WTC11 (cell line): ENCODE results near the gene MIB1. TPM values are rescaled to one million over a fixed set of nuclear protein-coding genes. Genes with fewer than 3 reads are reported as not detected.

Source experiments
- ATAC-seq: fragments of 200-7000 bp; cut with Tn5 transposase; 2 replicates; pipeline ENCODE4 v1.10.0; 2021; ENCODE audit warnings: mild to moderate bottlenecking, moderate library complexity
- CTCF ChIA-PET: fragments of 300-600 bp; sonication (Branson Sonifier 250); formaldehyde crosslinking; loops from one replicate; lab custom pipeline; 2021; ENCODE audit warnings: antibody characterized with exemption; lab: Charles Lee
- POLR2A ChIA-PET: fragments of 350-600 bp; sonication (Branson Sonifier 250); formaldehyde crosslinking; loops from one replicate; lab custom pipeline; 2021; ENCODE audit warnings: antibody characterized with exemption; lab: Charles Lee
- DNase-seq: peaks from one replicate; pipeline ENCODE4 v3.0.0; 2021; ENCODE audit warnings: low spot score
- H3K27ac Mint-ChIP-seq: 2 replicates; pipeline ENCODE4 v1.8.0; 2021; ENCODE audit warnings: mixed read lengths
- H3K27me3 Mint-ChIP-seq: 2 replicates; pipeline ENCODE4 v1.8.0; 2021; ENCODE audit warnings: low read depth, mild to moderate bottlenecking, moderate library complexity, mixed read lengths
- H3K36me3 Mint-ChIP-seq: 2 replicates; pipeline ENCODE4 v1.8.0; 2021; ENCODE audit warnings: mixed read lengths
- H3K4me1 Mint-ChIP-seq: 2 replicates; pipeline ENCODE4 v1.8.0; 2022; ENCODE audit warnings: mixed read lengths
- H3K4me3 Mint-ChIP-seq: 2 replicates; pipeline ENCODE4 v1.8.0; 2021; ENCODE audit warnings: mild to moderate bottlenecking, moderate library complexity, mixed read lengths
- H3K9me3 Mint-ChIP-seq: 2 replicates; pipeline ENCODE4 v1.8.0; 2021; ENCODE audit warnings: mixed read lengths
- CDX4 ChIP-seq: fragments of 250-450 bp; sonication (Bioruptor Pico); IDR thresholded peaks from 2 replicates; pipeline ENCODE4 v1.9.0; 2021; ENCODE audit warnings: moderate library complexity, mild to moderate bottlenecking, inconsistent platforms, borderline replicate concordance
- CREB1 ChIP-seq: sonication (generic); formaldehyde crosslinking; IDR thresholded peaks from 2 replicates; pipeline ENCODE4 v1.8.0; 2023; ENCODE audit warnings: mild to moderate bottlenecking, missing genetic modification reagents
- ELF4 ChIP-seq: sonication (generic); formaldehyde crosslinking; IDR thresholded peaks from 2 replicates; pipeline ENCODE4 v1.8.1; 2022; ENCODE audit warnings: low read depth, mild to moderate bottlenecking, moderate library complexity, missing genetic modification reagents
- EMX1 ChIP-seq: fragments of 250-450 bp; sonication (Bioruptor Pico); IDR thresholded peaks from 2 replicates; pipeline ENCODE4 v1.8.0; 2021; ENCODE audit warnings: mild to moderate bottlenecking
- FOXJ3 ChIP-seq: sonication (generic); formaldehyde crosslinking; IDR thresholded peaks from 2 replicates; pipeline ENCODE4 v1.9.0; 2021; ENCODE audit warnings: missing genetic modification reagents, mild to moderate bottlenecking, borderline replicate concordance
- GABPB1 ChIP-seq: sonication (generic); formaldehyde crosslinking; IDR thresholded peaks from 2 replicates; pipeline ENCODE4 v1.8.1; 2023; ENCODE audit warnings: mild to moderate bottlenecking, missing genetic modification reagents
- GRHL2 ChIP-seq: fragments of 250-450 bp; sonication (Bioruptor Pico); IDR thresholded peaks from 2 replicates; pipeline ENCODE4 v1.8.0; 2022; ENCODE audit warnings: mild to moderate bottlenecking, moderate library complexity; ENCODE audit not compliant: insufficient replicate concordance, severe bottlenecking
- HMGA2 ChIP-seq: fragments of 250-450 bp; sonication (Bioruptor Pico); IDR thresholded peaks from 2 replicates; pipeline ENCODE4 v1.4.0; 2021; ENCODE audit warnings: mild to moderate bottlenecking, moderate library complexity
- IRF1 ChIP-seq: sonication (generic); formaldehyde crosslinking; IDR thresholded peaks from 2 replicates; pipeline ENCODE4 v1.8.0; 2023; ENCODE audit warnings: missing genetic modification reagents
- JUN ChIP-seq: sonication (generic); formaldehyde crosslinking; IDR thresholded peaks from 2 replicates; pipeline ENCODE4 v1.8.0; 2023; ENCODE audit warnings: mild to moderate bottlenecking, missing genetic modification reagents
- KAT7 ChIP-seq: sonication (generic); formaldehyde crosslinking; IDR thresholded peaks from 2 replicates; pipeline ENCODE4 v1.8.1; 2023; ENCODE audit warnings: missing genetic modification reagents, mild to moderate bottlenecking, borderline replicate concordance
- NFE2L1 ChIP-seq: sonication (generic); formaldehyde crosslinking; IDR thresholded peaks from 2 replicates; pipeline ENCODE4 v1.8.1; 2023; ENCODE audit warnings: missing genetic modification reagents
- OVOL2 ChIP-seq: fragments of 250-450 bp; sonication (Bioruptor Pico); IDR thresholded peaks from 2 replicates; pipeline ENCODE4 v1.9.0; 2021; ENCODE audit warnings: mild to moderate bottlenecking, borderline replicate concordance
- RELA ChIP-seq: sonication (generic); formaldehyde crosslinking; IDR thresholded peaks from 2 replicates; pipeline ENCODE4 v1.8.1; 2022; ENCODE audit warnings: missing genetic modification reagents, mild to moderate bottlenecking, borderline replicate concordance
- ZNF232 ChIP-seq: sonication (generic); formaldehyde crosslinking; IDR thresholded peaks from 2 replicates; pipeline ENCODE4 v1.8.0; 2022; ENCODE audit warnings: mild to moderate bottlenecking, missing genetic modification reagents
- ZNF263 ChIP-seq: sonication (generic); formaldehyde crosslinking; IDR thresholded peaks from 2 replicates; pipeline ENCODE4 v1.8.1; 2022; ENCODE audit warnings: low read depth, mild to moderate bottlenecking, moderate library complexity, missing genetic modification reagents
- ZNF317 ChIP-seq: sonication (generic); formaldehyde crosslinking; IDR thresholded peaks from 2 replicates; pipeline ENCODE4 v1.8.1; 2023; ENCODE audit warnings: low read depth, mild to moderate bottlenecking, moderate library complexity, missing genetic modification reagents, borderline replicate concordance
- ZNF532 ChIP-seq: fragments of 250-450 bp; sonication (Bioruptor Pico); IDR thresholded peaks from 2 replicates; pipeline ENCODE4 v1.9.0; 2021; ENCODE audit warnings: mild to moderate bottlenecking, borderline replicate concordance
- total RNA-seq: library from RNA; stranded (reverse); gene quantifications from 3 replicates; pipeline ENCODE4 v1.2.3, GENCODE V29; 2021
- TF ChIP-seq, protein P1 (sequence below): sonication (generic); formaldehyde crosslinking; IDR thresholded peaks from 2 replicates; pipeline ENCODE4 v1.8.0; 2022; ENCODE audit warnings: mild to moderate bottlenecking, missing genetic modification reagents
- TF ChIP-seq, protein P2 (sequence below): sonication (generic); formaldehyde crosslinking; IDR thresholded peaks from 2 replicates; pipeline ENCODE4 v1.8.1; 2023; ENCODE audit warnings: mild to moderate bottlenecking, missing genetic modification reagents
- TF ChIP-seq, protein P3 (sequence below): sonication (generic); formaldehyde crosslinking; IDR thresholded peaks from 2 replicates; pipeline ENCODE4 v1.8.1; 2023; ENCODE audit warnings: mild to moderate bottlenecking, missing genetic modification reagents, moderate library complexity

MIB1 gene
- total RNA-seq, 1 experiment from 2014 or later: 63.9 TPM

DNA sequence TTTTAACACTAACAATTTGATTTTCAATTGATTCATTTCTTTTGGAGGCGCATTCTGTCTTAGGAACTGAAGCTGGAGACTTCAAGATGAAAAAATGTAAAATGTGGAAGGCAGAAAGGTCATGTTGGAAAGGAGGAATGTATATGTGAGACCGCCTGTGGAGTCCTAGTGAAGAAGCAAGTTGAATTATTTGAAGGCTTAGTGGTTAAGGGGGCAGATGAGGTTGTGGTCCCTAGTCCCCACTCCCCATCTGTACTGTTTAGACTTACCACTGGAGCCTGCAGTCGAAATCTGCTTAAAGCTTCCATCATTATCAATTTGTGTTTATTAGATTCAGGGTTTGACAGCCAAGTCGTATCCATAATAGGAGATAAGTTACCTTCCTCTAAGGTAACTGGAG is 15.4 kb upstream of the MIB1 start:
- H3K27me3 Mint-ChIP-seq: no peaks in the 10 kb centered on the region
- no peaks in the 10 kb centered on the region for H3K36me3 Mint-ChIP-seq
- no peaks in the 10 kb centered on the region for H3K9me3 Mint-ChIP-seq
- H3K4me1 Mint-ChIP-seq: no peaks in the 10 kb centered on the region
- DNase-seq (no peak), ATAC-seq (no peak)
- H3K4me3 Mint-ChIP-seq: no peak overlapping the region
- TF ChIP-seq CREB1 (no peak), RELA (CRISPR knock-in tag) (no peak), ZNF232 (CRISPR knock-in tag) (no peak)
- H3K27ac Mint-ChIP-seq: no peak overlapping the region
- ChIA-PET CTCF (interaction anchor here (0.7 kb wide), 1 partner anchor 17 kb away, joined by 4 read pairs; no protein-coding TSS in a partner anchor), POLR2A (no interaction called here)

DNA sequence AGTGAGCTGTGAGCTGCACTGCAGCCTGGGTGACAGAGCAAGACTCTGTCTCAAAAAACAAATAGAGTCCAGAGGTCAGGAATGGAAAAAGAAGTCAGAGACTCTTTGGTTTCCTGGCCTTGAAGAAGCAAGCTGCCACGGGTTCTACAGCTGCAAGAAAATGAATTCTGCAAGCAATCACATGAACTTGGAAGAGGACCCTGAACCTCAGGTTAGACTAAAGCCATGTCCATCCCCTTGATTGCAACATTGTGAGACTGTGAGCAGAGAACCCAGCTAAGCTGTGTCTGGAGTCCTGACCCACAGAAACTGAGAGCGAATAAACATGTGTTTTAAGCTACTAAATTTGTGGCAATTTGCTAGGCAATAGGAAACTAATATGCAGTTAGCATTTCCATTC is 12.9 kb upstream of the MIB1 start:
- TF ChIP-seq, protein P1, sequence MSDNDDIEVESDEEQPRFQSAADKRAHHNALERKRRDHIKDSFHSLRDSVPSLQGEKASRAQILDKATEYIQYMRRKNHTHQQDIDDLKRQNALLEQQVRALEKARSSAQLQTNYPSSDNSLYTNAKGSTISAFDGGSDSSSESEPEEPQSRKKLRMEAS (CRISPR knock-in tag): no peak
- TF ChIP-seq OVOL2 (CRISPR knock-in tag) (no peak), JUN (CRISPR knock-in tag) (no peak), ZNF532 (CRISPR knock-in tag) (no peak), EMX1 (CRISPR knock-in tag) (no peak), HMGA2 (CRISPR knock-in tag) (no peak)
- TF ChIP-seq, protein P2, sequence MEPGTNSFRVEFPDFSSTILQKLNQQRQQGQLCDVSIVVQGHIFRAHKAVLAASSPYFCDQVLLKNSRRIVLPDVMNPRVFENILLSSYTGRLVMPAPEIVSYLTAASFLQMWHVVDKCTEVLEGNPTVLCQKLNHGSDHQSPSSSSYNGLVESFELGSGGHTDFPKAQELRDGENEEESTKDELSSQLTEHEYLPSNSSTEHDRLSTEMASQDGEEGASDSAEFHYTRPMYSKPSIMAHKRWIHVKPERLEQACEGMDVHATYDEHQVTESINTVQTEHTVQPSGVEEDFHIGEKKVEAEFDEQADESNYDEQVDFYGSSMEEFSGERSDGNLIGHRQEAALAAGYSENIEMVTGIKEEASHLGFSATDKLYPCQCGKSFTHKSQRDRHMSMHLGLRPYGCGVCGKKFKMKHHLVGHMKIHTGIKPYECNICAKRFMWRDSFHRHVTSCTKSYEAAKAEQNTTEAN: no peak
- TF ChIP-seq, all 79 proteins: peak for 0
- DNase-seq: no peak
- ATAC-seq: no peak
- Mint-ChIP-seq H3K36me3 (no peaks in the 10 kb centered on the region), H3K4me1 (no peaks in the 10 kb centered on the region), H3K4me3 (no peak overlapping the region), H3K9me3 (no peaks in the 10 kb centered on the region), H3K27me3 (no peaks in the 10 kb centered on the region), H3K27ac (no peak overlapping the region)
- POLR2A ChIA-PET: no interaction called here
- CTCF ChIA-PET: interaction anchor here (0.7 to 1.1 kb wide), 2 partner anchors 12 to 127 kb away, joined by 3 to 4 read pairs; no protein-coding TSS in a partner anchor

DNA sequence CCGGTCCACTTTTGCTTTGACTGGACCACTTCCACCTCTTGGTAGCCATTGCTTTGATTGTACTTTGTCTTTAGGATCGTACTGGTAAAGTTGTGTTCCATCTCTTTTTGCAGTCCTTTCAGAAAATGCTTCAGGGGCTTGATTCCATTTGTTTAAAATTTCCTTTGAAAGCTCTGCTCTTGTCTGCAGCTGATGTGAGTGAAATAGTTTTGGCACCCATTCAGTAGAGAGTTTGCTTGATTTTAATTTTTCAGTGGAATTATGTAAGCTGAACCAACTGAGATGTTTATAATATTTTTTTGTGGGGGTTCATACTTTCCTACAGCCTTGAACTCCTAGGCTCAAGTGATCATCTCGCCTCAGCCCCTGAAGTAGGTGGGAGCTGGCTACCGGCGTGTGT is 7.6 kb upstream of the MIB1 start:
- Mint-ChIP-seq H3K27me3 (peaks cover 11% of the 10 kb centered on the region; the same call in 1 of the 2 replicates), H3K9me3 (peaks cover 24% of the 10 kb centered on the region), H3K36me3 (peaks cover 18% of the 10 kb centered on the region), H3K4me3 (no peak overlapping the region), H3K4me1 (peaks cover 16% of the 10 kb centered on the region), H3K27ac (no peak overlapping the region)
- no peak for TF ChIP-seq ZNF263 (CRISPR knock-in tag)
- no peak for TF ChIP-seq FOXJ3
- no peak for TF ChIP-seq CDX4 (CRISPR knock-in tag)
- TF ChIP-seq GRHL2 (CRISPR knock-in tag): no peak
- TF ChIP-seq, protein P3, sequence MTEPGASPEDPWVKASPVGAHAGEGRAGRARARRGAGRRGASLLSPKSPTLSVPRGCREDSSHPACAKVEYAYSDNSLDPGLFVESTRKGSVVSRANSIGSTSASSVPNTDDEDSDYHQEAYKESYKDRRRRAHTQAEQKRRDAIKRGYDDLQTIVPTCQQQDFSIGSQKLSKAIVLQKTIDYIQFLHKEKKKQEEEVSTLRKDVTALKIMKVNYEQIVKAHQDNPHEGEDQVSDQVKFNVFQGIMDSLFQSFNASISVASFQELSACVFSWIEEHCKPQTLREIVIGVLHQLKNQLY (CRISPR knock-in tag): no peak
- TF ChIP-seq ZNF317 (CRISPR knock-in tag): no peak
- no peak for TF ChIP-seq IRF1 (CRISPR knock-in tag)
- TF ChIP-seq GABPB1 (CRISPR knock-in tag): no peak
- no peak for TF ChIP-seq NFE2L1 (CRISPR knock-in tag)
- TF ChIP-seq KAT7 (CRISPR knock-in tag): no peak
- no peak for TF ChIP-seq JUN (CRISPR knock-in tag)
- no peak for TF ChIP-seq ELF4
- ChIA-PET POLR2A (no interaction called here), CTCF (no interaction called here)
- DNase-seq: no peak
- no peak for ATAC-seq
